NOMO-1 treated with DMSO at 0.1 percent for 48 hours (cell line): ENCODE results near the gene PTH2R.
"Not testable (repeated sequence)": the region's sequence is repeated elsewhere in the genome, so short reads cannot be mapped to it uniquely, and the experiment has no call there.

Source experiments
- DNase-seq: peaks from one replicate; lab custom pipeline; 2025; ENCODE audit not compliant: unreplicated experiment; lab: John Stamatoyannopoulos, UW

The PTH2R gene

DNA sequence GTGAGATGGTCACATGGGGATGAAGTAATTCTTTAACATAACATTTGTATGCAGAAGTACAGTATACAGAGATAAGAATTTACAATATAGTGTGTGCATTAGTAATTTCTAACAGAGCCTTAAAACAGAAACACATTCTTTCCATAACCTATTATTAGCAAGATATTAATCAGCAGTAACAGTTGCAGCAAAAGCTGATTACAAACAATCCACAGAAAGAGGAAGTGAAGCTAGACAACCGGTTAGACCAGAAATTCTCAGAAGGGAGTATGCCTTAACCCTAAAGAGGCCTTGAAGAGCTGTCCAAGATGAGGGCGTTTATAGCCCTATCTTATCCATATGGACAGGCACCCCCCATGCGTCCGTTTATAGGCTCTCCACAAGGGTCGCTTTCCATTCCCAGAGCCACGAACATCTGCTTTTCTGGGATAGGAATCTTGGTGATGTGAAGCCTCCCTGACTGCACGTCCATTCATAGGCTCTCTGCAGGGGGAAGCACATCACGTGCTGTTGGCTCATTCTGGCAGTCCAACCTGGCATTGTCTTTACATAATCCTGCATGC, 75.9 kb downstream of the PTH2R start:
- peak; percentile 61 for DNase-seq

DNA sequence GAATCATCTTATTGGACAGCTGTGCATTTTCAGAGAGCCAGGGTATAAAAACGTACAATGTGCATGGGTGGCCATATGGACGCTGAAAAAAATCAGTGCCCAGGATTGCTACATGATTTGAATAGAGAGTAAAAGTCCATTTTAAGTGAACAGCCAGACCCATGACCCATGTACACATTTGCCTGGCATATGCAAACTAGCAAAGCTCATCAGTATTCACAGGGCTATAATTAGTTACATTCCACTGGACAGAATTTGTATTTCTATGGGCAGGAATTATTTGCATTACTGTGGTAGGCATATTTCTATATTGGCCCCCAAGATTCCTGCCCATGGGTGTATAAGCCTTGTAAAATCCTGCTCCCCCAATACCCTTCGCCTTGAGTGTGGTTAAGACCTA, 78.8 kb downstream of the PTH2R start:
- DNase-seq: no peak

DNA sequence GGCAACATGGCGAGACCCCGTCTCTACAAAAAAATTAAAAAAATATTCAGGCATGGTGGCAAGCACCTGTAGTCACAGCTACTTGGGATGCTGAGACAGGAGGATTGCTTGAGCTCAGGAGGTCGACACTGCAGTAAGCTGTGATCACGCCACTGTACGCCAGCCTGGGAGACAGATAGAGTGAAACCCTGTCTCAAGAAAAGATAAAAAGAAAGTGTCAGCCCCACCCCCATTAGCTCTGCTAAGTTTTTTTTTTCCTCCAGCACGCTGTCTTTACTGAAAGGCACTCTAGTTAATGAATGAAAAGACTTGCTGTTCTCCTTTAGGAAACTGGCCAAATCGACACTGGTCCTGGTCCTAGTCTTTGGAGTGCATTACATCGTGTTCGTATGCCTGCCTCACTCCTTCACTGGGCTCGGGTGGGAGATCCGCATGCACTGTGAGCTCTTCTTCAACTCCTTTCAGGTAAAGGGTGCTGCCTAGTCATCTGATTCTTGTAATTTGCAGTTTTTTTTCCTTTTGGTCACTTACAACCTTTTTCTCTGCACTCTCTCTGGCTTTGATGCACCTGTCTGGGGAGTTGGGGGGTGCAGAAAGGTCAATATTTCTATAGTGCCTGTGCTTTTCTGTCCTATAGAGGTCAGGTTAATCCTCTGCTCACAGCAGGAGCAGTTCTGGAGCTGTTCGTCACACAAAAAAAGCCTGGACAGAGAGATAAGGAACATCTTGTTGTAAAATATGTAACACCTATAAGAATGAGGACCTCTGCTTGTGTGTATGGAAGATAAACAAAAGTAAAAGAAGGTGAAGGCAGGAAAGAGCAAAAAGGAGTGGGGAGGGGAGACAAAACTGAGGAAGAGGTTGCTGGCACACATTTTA, 82.3 kb downstream of the PTH2R start:
- no peak for DNase-seq

DNA sequence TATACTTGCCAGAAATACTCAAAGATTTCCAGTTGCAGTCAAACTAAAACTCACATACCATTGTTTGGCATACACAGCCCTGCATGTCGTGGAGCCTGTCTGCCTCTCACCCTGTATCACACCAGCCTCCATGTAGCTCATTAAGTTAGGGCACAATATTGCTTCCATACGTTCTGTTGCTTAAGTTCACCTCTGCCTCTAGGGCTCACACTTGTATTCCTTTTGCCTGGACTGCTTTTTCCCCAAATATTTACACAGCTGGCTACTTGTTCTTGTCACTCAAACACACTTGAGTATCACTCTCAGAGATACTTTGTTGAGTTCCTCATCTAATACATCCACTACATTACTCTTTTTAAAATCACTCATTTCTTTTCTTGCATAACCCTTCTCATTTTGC, 83.1 kb downstream of the PTH2R start:
- DNase-seq: no peak

DNA sequence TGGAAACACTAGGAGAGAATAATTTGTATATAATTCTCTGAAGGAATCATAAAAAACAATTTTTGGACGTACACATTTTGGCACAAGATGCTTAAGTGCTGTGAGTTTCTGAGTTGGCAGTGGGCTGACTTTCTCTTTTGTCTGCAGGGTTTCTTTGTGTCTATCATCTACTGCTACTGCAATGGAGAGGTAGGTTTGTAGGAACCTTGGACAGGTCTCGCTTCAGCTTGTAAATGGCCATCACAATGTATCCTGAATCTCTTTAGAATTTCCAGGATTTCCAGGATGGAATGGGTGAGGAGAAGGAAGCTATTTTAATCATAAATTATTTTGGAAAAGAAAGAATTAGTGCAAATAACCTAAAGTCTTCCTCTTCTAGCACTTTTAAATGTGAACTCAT, 83.9 kb downstream of the PTH2R start:
- no peak for DNase-seq

DNA sequence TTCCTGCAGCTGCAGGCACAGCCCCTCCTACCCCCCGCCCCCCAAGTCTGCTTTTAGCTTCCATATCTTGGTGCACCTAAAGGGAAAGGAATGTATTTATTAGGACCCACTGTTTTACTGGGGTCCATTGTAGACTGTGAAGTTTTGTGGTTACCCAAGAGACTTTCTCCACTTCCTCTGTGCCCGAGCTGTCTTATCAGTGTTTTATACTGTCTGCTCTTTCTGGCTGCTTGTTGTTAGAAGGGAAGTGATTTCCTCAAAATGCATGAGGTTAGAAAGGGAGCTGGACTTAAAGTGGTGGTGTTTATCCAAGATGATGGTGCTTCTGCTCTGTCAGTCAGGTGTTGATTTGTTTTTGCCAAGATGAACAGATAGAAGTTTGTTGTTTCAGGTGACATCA, 85.0 kb downstream of the PTH2R start:
- peak; percentile 62 for DNase-seq

DNA sequence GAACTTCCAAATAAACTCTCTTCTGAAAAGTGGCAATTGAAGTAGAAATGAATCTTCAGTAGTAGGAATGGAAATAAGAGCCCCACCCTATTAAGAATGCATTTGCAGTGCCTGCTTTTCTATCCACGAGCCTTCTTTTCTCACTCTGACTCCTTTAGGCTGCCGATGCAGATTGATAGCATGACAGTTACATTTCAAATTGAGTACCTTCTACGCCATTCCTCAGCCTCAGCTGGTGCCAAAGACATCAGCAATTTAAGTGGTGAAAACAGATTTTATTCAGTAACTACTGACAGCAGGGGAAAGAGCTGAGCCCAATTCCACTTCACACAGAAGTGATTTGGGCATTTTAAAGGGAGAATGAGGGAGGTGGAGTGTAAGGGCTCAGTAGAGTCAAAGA, 85.5 kb downstream of the PTH2R start:
- DNase-seq: no peak

DNA sequence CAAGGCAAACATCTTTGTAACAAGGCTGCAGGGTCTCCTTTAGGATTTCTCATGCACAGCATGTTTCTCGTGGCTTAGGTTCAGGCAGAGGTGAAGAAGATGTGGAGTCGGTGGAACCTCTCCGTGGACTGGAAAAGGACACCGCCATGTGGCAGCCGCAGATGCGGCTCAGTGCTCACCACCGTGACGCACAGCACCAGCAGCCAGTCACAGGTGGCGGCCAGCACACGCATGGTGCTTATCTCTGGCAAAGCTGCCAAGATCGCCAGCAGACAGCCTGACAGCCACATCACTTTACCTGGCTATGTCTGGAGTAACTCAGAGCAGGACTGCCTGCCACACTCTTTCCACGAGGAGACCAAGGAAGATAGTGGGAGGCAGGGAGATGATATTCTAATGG, 86.6 kb downstream of the PTH2R start:
- DNase-seq: no peak

DNA sequence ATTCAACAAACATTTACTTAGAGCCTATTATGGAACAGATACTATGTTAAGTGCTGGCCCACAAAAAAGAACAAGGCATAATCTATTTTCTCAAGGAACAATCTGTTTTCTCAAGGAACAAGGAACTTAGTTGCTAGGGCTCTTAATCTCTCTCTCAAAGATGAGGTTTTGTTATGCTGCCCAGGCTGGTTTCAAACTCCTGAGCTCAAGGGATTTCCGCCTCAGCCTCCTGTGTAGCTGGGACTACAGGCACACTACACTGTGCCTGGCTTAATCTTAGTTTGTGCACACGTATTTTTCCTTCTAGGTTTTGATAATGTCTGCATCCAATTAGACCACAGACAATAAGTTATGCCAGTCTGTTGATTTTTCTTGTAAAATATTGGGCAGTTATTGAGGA, 89.5 kb downstream of the PTH2R start:
- no peak for DNase-seq

DNA sequence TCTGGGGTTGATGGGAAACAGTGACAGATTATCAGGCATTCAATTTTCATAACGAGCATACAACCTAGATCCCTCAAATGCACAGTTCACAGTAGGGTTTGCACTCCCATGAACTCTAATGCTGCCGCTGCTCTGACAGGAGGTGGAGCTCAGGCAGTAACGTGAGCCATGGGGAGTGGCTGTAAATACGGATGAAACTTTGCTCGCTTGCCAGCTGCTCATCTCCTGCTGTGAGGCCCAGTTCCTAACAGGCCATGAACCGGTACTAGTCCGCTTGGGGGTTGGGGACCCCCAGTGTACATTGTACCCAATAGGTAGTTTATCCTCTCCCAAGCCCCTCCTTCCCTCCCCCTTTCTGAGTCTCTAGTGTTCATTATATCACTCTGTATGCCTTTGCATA, 94.6 kb downstream of the PTH2R start:
- no peak for DNase-seq

DNA sequence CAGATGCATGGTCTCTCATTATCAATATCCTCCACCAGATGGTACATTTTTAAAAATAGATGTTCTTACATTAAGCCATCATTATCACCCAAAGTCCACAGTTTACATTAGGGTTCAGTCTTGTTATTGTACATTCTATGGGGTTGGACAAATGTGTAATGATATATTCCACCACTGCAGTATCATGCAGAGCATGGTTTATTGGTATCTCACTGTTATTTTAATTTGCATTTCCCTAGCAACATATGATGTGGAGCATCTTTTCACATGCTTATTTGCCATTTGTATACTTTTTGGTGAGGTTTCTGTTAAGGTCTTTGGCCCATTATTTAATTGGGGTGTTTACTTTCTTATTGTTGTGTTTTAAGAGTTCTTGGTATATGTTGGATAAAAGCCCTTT, 95.7 kb downstream of the PTH2R start:
- no peak for DNase-seq

DNA sequence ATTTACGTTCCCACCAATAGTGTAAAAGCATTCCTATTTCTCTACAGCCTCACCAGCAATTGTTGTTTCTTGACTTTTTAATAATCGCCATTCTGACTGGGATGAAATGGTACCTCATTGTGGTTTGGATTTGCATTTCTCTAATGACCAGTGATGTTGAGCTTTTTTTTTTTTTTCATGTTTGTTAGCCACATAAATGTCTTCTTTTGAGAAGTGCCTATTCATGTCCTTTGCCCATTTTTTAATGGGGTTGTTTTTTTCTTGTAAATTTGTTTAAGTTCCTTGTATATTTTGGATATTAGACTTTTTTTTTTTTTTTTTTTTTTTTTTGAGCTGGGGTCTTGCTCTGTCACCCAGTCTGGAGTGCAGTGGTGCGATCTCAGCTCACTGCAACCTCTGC, 98.8 kb downstream of the PTH2R start:
- not testable (repeated sequence) for DNase-seq

DNA sequence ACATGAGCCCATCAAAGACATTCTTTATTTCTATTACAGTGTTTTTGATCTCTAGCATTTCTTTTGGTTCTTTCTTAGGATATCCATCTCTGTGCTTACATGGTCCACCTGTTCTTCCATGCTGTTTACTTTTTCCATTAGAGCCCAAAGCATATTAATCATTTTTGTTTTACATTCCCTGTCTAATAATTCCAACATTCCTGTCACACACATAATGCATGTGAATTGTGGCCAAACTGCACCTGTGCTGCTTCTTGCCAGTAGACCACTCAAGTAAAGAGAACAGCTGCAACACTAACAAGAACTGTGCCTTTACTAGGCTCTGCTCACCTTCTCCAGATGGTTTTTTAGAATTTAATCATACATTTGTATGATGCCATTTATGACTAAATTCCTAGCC, 103.0 kb downstream of the PTH2R start:
- no peak for DNase-seq

DNA sequence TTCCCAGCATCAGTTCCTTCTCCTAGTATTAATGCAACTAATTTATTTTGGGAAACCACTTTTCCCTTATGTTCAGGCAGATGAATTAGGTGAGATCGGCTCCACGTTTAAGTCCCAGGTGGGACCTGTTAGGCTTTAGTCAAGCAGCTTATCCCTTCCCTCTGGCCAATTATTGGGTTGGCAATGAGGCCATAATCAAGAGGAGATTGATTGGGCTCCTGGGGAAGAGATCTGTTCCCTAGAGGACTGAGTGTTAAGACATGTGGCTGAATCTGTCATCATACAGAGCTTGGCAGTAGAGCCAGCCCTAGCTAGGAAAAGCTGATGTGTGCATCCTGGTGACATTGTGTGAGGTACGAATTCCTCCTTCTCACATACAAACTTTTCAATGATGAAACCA, 104.4 kb downstream of the PTH2R start:
- DNase-seq: no peak

DNA sequence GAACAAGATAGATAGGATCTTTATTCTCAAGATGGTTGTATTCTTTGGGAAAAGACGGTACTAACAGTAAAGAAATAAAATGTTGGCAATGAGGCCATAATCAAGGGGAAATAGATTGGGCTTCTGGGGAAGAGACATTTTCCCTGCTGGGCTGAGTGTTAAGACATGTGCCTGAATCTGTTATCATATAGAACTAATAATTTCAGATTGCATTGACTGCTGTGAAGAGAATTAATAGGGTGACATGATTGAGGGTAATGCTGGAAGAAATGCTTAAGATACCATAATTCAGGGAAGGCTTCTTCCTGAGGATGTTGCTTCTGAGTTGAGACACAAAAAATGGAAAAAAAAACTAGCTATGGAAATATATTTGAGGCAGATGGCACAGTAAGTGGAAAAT, 105.0 kb downstream of the PTH2R start:
- DNase-seq: no peak

DNA sequence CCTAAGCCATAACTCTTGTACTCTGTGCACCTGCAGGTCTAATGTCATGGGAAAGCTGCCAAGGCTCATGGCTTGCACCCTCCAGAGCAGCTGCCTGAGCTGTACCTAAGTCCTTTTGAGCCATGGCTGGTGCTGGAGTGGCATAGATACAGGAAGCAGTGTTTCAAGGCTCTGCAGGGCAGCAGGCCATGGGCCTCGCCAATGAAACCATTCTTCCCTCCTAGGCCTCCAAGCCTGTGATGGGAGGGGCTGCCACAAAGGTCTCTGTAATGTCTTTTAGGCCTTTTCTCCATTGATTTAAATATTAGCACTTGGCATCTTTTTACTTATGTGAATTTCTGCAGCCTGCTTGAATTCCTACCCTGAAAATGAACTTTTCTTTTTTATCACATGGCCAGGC, 108.5 kb downstream of the PTH2R start:
- no peak for DNase-seq

DNA sequence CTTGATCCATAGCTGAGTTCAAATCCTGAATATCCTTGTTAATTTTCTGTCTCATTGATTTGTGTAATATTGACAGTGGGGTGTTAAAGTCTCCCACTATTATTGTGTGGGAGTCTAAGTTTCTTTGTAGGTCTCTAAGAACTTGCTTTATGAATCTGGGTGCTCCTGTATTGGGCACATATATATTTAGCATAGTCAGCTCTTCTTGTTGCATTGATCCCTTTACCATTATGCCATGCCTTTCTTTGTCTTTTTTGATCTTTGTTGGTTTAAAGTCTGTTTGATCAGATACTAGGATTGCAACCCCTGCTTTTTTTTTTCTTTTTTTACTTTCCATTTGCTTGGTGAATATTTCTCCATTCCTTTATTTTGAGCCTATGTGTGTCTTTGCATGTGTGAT, 116.5 kb downstream of the PTH2R start:
- not testable (repeated sequence) for DNase-seq

DNA sequence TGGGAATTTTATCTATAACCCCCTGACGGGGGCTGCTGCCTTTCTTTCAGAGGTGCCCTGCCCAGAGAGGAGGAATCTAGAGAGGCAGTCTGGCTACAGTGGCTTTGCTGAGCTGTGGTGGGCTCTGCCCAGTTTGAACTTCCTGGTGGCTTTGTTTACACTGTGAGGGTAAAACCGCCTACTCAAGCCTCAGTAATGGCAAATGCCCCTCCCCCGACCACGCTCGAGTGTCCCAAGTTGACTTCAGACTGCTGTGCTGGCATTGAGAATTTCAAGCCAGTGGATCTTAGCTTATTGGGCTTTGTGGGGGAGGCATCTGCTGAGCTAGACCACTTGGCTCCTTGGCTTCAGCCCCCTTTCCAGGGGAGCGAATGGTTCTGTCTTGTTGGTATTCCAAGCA, 118.6 kb downstream of the PTH2R start:
- DNase-seq: not testable (repeated sequence)

DNA sequence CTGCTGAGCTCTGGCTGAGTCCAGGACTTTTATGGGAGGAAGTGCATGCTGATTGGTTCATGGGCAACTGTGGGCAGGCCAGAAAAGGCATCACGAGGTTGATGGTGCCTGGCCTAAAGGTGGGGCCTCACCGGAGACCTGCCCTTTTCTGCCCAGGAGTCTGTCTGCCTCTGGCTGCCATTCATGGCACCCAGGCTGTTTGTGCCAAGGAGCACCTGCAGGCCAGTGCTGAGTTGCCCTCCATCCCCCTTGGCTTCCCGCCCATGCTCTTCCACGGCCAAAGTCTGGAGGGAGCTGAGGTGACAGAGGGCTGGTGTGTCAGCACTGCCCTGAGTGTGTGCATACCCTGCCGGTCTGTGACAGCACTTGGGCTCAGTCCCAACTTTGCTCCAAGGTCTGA, 123.2 kb downstream of the PTH2R start:
- no peak for DNase-seq

DNA sequence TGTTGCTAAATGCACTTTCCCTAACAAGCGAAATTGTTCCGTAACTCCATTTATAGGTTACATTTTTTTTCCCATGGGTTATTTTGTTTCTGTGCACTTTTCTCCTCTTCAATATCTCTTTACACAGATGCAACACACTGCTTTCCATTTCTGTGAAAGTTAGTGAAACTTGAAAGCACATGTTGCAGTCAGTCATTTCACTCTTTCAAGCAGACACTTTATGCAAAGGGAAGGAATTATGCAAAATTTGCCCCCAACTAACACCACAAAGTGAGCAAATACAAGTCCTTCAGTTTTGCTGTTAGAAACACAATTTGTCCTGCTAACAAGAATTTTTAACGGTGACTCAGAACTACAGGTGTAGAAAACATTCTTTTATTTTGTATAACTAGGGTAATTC, 124.8 kb downstream of the PTH2R start:
- DNase-seq: no peak

DNA sequence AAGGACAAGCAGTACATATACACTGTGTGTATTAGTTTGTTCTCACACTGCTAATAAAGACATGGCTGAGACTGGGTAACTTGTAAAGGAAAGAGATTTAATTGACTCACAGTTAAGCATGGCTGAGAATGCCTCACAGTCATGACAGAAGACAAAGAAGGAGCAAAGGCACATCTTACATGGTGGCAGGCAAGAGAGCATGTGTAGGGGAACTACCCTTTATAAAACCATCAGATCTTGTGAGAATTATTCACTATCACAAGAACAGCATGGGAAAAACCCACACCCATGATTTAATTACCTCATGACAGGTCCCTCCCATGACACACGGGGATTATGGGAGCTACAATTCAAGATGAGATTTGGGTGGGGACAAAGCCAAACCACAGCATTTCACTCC, 129.0 kb downstream of the PTH2R start:
- not testable (repeated sequence) for DNase-seq

DNA sequence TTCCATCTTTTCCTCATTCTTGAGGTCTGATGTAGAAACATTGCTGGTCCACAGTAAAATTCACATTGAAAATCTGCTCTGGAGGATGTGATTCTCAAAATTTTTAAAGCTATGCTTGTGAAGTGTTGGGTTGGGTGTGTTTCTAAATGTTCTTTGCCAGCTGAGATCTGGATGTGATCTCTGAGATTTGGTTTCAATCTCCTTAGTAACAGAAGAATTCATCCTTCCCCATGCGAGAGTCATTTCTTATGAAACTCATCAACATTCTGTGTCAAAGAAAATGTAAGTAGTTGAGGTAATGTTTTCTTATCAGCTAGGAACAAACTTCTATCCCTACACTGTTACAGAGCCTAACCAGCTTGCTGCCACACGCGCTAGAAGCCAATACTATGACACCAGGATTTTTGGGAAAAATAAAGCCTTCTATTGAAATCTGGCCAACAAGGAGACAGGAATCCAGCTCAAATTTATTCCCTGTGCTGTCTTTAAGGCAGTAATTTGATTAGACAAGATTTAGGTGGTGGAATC, 134.9 kb downstream of the PTH2R start:
- DNase-seq: no peak
